Keratinocyte (primary cell): ENCODE measurements around the gene DES. TPM values are rescaled to one million over a fixed set of nuclear protein-coding genes. Genes with fewer than 3 reads are reported as not detected.

ENCODE experiments used
- DNase-seq: peaks from one replicate; pipeline ENCODE4 v3.0.0-alpha.2; 2011; ENCODE audit warnings: low read depth, missing footprints, low spot score
- FAIRE-seq: peaks from 2 replicates; lab custom pipeline; 2011; peaks lifted over from hg19 to GRCh38; lab: Jason Lieb, UNC
- H2AFZ ChIP-seq: 2 replicates; pipeline ENCODE4 v1.6.0; 2012; ENCODE audit warnings: low read length, control low read depth, inconsistent platforms; ENCODE audit not compliant: control insufficient read depth
- H3K27ac ChIP-seq: 2 replicates; pipeline ENCODE4 v1.5.1; 2011; ENCODE audit warnings: low read length; ENCODE audit not compliant: control insufficient read depth, insufficient read depth
- H3K27me3 ChIP-seq: 3 replicates; pipeline ENCODE4 v1.6.0; 2011; ENCODE audit warnings: low read length; ENCODE audit not compliant: control insufficient read depth, insufficient read depth; ENCODE audit errors: extremely low read depth
- H3K36me3 ChIP-seq, 2 experiments: 2 replicates in 1 of 2; 3 replicates in 1 of 2; pipeline ENCODE4 v1.5.1; 2011; ENCODE audit warnings: low read length in 2 of 2, mild to moderate bottlenecking in 1 of 2; ENCODE audit not compliant: control insufficient read depth in 2 of 2, insufficient read depth in 2 of 2; ENCODE audit errors: extremely low read depth in 1 of 2
- H3K4me1 ChIP-seq: 3 replicates; pipeline ENCODE4 v1.5.1; 2011; ENCODE audit warnings: low read length; ENCODE audit not compliant: control insufficient read depth, insufficient read depth; ENCODE audit errors: extremely low read depth
- H3K4me2 ChIP-seq: 3 replicates; pipeline ENCODE4 v1.6.0; 2011; ENCODE audit warnings: low read depth, low read length; ENCODE audit not compliant: control insufficient read depth, insufficient read depth; ENCODE audit errors: extremely low read depth
- H3K4me3 ChIP-seq, 3 experiments: fragments of 200-600 bp in 1 of 3; sonication (generic) in 1 of 3; 2 replicates in 2 of 3; 3 replicates in 1 of 3; pipeline ENCODE4 v1.5.1; 2011 to 2016; ENCODE audit warnings: low read length in 3 of 3, mild to moderate bottlenecking in 3 of 3, control low read depth in 2 of 3, inconsistent platforms in 1 of 3, low read depth in 1 of 3, mixed read lengths in 1 of 3, mixed run types in 1 of 3, moderate library complexity in 1 of 3; ENCODE audit not compliant: control insufficient read depth in 2 of 3, insufficient read depth in 2 of 3; ENCODE audit errors: extremely low read depth in 1 of 3
- H3K79me2 ChIP-seq: 2 replicates; pipeline ENCODE4 v1.6.0; 2012; ENCODE audit warnings: low read length; ENCODE audit not compliant: control insufficient read depth, insufficient read depth
- H3K9ac ChIP-seq: 3 replicates; pipeline ENCODE4 v1.6.0; 2011; ENCODE audit warnings: low read length; ENCODE audit not compliant: control insufficient read depth, insufficient read depth; ENCODE audit errors: extremely low read depth
- H3K9me1 ChIP-seq: 3 replicates; pipeline ENCODE4 v1.6.0; 2011; ENCODE audit warnings: low read length; ENCODE audit not compliant: control insufficient read depth, insufficient read depth; ENCODE audit errors: extremely low read depth
- H3K9me3 ChIP-seq: 2 replicates; pipeline ENCODE4 v1.5.1; 2012; ENCODE audit warnings: low read depth, low read length; ENCODE audit not compliant: control insufficient read depth
- H4K20me1 ChIP-seq: 3 replicates; pipeline ENCODE4 v1.6.0; 2011; ENCODE audit warnings: low read length; ENCODE audit not compliant: control insufficient read depth, insufficient read depth; ENCODE audit errors: extremely low read depth
- EZH2 ChIP-seq: IDR thresholded peaks from one replicate; pipeline ENCODE4 v1.6.1; 2012; ENCODE audit warnings: inconsistent platforms, mild to moderate bottlenecking, low read length, moderate library complexity
- dilution Hi-C: fragments of 300-500 bp; cut with MboI; formaldehyde crosslinking; loops from one replicate; pipeline ENCODE4 v1.7.0; 2020; ENCODE audit warnings: low sequenced_read_pairs; ENCODE audit not compliant: extremely low pct_ligation_motif_present
- polyA plus RNA-seq, 5 experiments: library from polyadenylated mRNA; depleted of rRNA in 3 of 5; stranded (reverse) in 3 of 5; stranded (forward) in 1 of 5; unstranded in 1 of 5; fragments of >200 nt; gene quantifications; 1 replicate in 1 of 5; 2 replicates in 3 of 5; 3 replicates in 1 of 5; pipeline versions ENCODE4 v1.2.1 to v1.2.3, GENCODE V29; 2011 to 2012; ENCODE audit warnings: missing spikeins in 2 of 5, low read depth in 1 of 5, low replicate concordance in 1 of 5
- TF ChIP-seq, protein P1 (sequence below), 3 experiments: IDR thresholded peaks in 1 of 3; conservative IDR thresholded peaks in 1 of 3; optimal IDR thresholded peaks in 1 of 3; 2 replicates in 2 of 3; 3 replicates in 1 of 3; pipeline versions ENCODE3 to v1.5.1; 2011; ENCODE audit warnings: low read length in 3 of 3, mild to moderate bottlenecking in 3 of 3, moderate library complexity in 2 of 3, control low read depth in 1 of 3, inconsistent platforms in 1 of 3; ENCODE audit not compliant: insufficient read depth in 2 of 3; ENCODE audit errors: extremely low read depth in 1 of 3

Gene DES
- polyA plus RNA-seq, 1 donor (not counting 4 experiments of a cell fraction or from before 2014, with no cell fraction given) = not detected

DNA sequence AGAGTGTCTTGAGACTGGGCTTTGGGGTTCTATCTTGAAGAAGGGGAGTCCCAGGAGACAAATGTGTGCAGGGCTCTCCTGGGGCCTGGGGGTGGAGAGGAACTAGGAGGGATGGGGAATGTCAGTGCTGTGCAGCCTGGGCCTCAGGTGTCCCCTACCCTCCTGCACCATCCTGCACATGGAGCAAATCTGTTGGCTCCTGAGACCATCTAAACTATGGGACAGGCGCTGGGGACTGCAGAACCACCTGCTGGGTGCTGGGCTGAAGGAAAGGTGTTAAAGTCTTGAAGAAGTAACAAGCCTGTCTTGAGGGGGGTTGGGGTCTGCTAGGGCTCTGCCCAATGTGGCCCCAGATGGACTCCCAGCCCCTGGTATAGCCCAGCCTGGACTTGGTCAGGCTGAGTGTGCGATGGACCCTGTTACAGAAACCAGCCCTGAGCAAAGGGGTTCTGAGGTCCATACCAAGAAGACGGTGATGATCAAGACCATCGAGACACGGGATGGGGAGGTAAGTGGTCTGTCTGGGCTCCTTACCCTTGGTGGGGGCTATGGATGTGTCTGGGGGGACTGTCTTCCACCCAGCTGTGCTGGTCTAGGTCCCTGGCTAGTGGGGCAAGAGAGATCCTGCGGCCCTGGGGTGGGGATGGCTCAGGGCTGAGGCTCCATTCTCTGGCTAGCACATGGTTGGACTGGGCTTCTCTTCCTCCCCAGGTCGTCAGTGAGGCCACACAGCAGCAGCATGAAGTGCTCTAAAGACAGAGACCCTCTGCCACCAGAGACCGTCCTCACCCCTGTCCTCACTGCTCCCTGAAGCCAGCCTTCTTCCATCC lies 7.3 kb downstream of the DES start:
- no peak overlapping the region for H3K9ac ChIP-seq
- FAIRE-seq (no peak), DNase-seq (no peak)
- H3K9me1 ChIP-seq = no peaks in the 10 kb centered on the region
- H2AFZ ChIP-seq = no peak overlapping the region
- no peak overlapping the region for H3K4me3 ChIP-seq
- H3K27ac ChIP-seq = no peak overlapping the region
- peaks cover 6% of the 10 kb centered on the region for H3K27me3 ChIP-seq
- dilution Hi-C loops = no loop called here
- H3K4me2 ChIP-seq = no peak overlapping the region
- no peaks in the 10 kb centered on the region for H3K9me3 ChIP-seq
- no peaks in the 10 kb centered on the region for H4K20me1 ChIP-seq
- H3K36me3 ChIP-seq = no peaks in the 10 kb centered on the region
- no peak for TF ChIP-seq EZH2
- TF ChIP-seq, protein P1, sequence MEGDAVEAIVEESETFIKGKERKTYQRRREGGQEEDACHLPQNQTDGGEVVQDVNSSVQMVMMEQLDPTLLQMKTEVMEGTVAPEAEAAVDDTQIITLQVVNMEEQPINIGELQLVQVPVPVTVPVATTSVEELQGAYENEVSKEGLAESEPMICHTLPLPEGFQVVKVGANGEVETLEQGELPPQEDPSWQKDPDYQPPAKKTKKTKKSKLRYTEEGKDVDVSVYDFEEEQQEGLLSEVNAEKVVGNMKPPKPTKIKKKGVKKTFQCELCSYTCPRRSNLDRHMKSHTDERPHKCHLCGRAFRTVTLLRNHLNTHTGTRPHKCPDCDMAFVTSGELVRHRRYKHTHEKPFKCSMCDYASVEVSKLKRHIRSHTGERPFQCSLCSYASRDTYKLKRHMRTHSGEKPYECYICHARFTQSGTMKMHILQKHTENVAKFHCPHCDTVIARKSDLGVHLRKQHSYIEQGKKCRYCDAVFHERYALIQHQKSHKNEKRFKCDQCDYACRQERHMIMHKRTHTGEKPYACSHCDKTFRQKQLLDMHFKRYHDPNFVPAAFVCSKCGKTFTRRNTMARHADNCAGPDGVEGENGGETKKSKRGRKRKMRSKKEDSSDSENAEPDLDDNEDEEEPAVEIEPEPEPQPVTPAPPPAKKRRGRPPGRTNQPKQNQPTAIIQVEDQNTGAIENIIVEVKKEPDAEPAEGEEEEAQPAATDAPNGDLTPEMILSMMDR (optimal IDR thresholded peaks at IDR 0.05 in 1 of 3, IDR thresholded peaks at IDR 0.05 in 1 of 3, conservative IDR thresholded peaks at IDR 0.05 in 1 of 3; ENCODE audit: extremely low read depth in 1 of 3, insufficient read depth in 2 of 3, low read length in 3 of 3) = no peak
- no peaks in the 10 kb centered on the region for H3K4me1 ChIP-seq
- no peaks in the 10 kb centered on the region for H3K79me2 ChIP-seq

DNA sequence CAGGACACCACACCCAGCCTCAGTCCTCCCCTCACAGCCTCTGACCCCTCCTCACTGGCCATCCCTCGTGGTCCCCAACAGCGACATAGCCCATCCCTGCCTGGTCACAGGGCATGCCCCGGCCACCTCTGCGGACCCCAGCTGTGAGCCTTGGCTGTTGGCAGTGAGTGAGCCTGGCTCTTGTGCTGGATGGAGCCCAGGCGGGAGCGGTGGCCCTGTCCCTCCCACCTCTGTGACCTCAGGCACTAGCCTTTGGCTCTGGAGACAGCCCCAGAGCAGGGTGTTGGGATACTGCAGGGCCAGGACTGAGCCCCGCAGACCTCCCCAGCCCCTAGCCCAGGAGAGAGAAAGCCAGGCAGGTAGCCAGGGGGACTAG lies 7.9 kb downstream of the DES start:
- Histone ChIP-seq H3K9ac (no peak overlapping the region), H4K20me1 (no peaks in the 10 kb centered on the region), H3K27ac (no peak overlapping the region)

More for the DNA sequence above, 7.9 kb downstream of the DES start:
- H3K4me3 ChIP-seq = no peak overlapping the region
- H3K27me3 ChIP-seq = peaks cover 6% of the 10 kb centered on the region
- H3K9me1 ChIP-seq = no peaks in the 10 kb centered on the region
- no peaks in the 10 kb centered on the region for H3K79me2 ChIP-seq
- dilution Hi-C loops = no loop called here
- no peaks in the 10 kb centered on the region for H3K9me3 ChIP-seq
- no peak for TF ChIP-seq EZH2
- TF ChIP-seq, protein P1 (optimal IDR thresholded peaks at IDR 0.05 in 1 of 3, IDR thresholded peaks at IDR 0.05 in 1 of 3, conservative IDR thresholded peaks at IDR 0.05 in 1 of 3; ENCODE audit: extremely low read depth in 1 of 3, insufficient read depth in 2 of 3, low read length in 3 of 3) = no peak
- no peaks in the 10 kb centered on the region for H3K4me1 ChIP-seq
- no peak overlapping the region for H3K4me2 ChIP-seq
- no peak overlapping the region for H2AFZ ChIP-seq
- FAIRE-seq = no peak
- no peaks in the 10 kb centered on the region for H3K36me3 ChIP-seq
- DNase-seq = no peak
